Glutamatergic neuron (in vitro differentiated cells): ENCODE measurements around the gene INTS2. TPM values are rescaled to one million over a fixed set of nuclear protein-coding genes. Genes with fewer than 3 reads are reported as not detected.
"Not testable (repeated sequence)": the region's sequence is repeated elsewhere in the genome, so short reads cannot be mapped to it uniquely, and the experiment has no call there.

Experiments used
- DNase-seq: peaks from one replicate; pipeline ENCODE4 v3.0.0; 2022
- H3K27ac Mint-ChIP-seq: one replicate; pipeline ENCODE4 v1.8.0; 2020; ENCODE audit warnings: mild to moderate bottlenecking, mixed read lengths, inconsistent platforms; ENCODE audit not compliant: unreplicated experiment
- H3K27me3 Mint-ChIP-seq: one replicate; pipeline ENCODE4 v1.8.0; 2020; ENCODE audit warnings: mild to moderate bottlenecking, moderate library complexity, mixed read lengths, inconsistent platforms; ENCODE audit not compliant: unreplicated experiment
- H3K36me3 Mint-ChIP-seq: one replicate; pipeline ENCODE4 v1.8.0; 2020; ENCODE audit warnings: mild to moderate bottlenecking, mixed read lengths, inconsistent platforms; ENCODE audit not compliant: unreplicated experiment
- H3K4me1 Mint-ChIP-seq: one replicate; pipeline ENCODE4 v1.8.0; 2020; ENCODE audit warnings: mild to moderate bottlenecking, low read depth, mixed read lengths, inconsistent platforms; ENCODE audit not compliant: unreplicated experiment
- H3K4me3 Mint-ChIP-seq: one replicate; pipeline ENCODE4 v1.8.0; 2020; ENCODE audit warnings: mild to moderate bottlenecking, mixed read lengths, inconsistent platforms; ENCODE audit not compliant: unreplicated experiment
- H3K9me3 Mint-ChIP-seq: one replicate; pipeline ENCODE4 v1.8.0; 2020; ENCODE audit warnings: mild to moderate bottlenecking, moderate library complexity, mixed read lengths, inconsistent platforms; ENCODE audit not compliant: unreplicated experiment
- total RNA-seq: library from RNA; stranded (reverse); fragmentation: NEBNext Ultra II Directional; extraction: Animal tissue kit (Norgen Biotek cat#: 25700); gene quantifications from one replicate; pipeline ENCODE4 v1.2.1, GENCODE V29; 2021; ENCODE audit not compliant: unreplicated experiment
- TF ChIP-seq, protein P1 (sequence below): fragments of 200-600 bp; sonication (generic); IDR thresholded peaks from one replicate; pipeline ENCODE4 v1.5.0; 2021; ENCODE audit not compliant: partially characterized antibody, unreplicated experiment

Gene INTS2
- total RNA-seq, 1 donor from 2014 or later, result 16.9 TPM

- Mint-ChIP-seq H3K4me3 (peak overlapping the region; percentile 88), H3K27ac (no peak overlapping the region), H3K27me3 (no peaks in the 10 kb centered on the region), H3K36me3 (no peaks in the 10 kb centered on the region), H3K9me3 (no peaks in the 10 kb centered on the region), H3K4me1 (peaks cover 1% of the 10 kb centered on the region)
- no peak for DNase-seq
- TF ChIP-seq, protein P1, sequence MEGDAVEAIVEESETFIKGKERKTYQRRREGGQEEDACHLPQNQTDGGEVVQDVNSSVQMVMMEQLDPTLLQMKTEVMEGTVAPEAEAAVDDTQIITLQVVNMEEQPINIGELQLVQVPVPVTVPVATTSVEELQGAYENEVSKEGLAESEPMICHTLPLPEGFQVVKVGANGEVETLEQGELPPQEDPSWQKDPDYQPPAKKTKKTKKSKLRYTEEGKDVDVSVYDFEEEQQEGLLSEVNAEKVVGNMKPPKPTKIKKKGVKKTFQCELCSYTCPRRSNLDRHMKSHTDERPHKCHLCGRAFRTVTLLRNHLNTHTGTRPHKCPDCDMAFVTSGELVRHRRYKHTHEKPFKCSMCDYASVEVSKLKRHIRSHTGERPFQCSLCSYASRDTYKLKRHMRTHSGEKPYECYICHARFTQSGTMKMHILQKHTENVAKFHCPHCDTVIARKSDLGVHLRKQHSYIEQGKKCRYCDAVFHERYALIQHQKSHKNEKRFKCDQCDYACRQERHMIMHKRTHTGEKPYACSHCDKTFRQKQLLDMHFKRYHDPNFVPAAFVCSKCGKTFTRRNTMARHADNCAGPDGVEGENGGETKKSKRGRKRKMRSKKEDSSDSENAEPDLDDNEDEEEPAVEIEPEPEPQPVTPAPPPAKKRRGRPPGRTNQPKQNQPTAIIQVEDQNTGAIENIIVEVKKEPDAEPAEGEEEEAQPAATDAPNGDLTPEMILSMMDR, result no peak
These were observed 64.0 kb downstream of the INTS2 start for GRCh38 chr17:61863801-61864126.

DNA sequence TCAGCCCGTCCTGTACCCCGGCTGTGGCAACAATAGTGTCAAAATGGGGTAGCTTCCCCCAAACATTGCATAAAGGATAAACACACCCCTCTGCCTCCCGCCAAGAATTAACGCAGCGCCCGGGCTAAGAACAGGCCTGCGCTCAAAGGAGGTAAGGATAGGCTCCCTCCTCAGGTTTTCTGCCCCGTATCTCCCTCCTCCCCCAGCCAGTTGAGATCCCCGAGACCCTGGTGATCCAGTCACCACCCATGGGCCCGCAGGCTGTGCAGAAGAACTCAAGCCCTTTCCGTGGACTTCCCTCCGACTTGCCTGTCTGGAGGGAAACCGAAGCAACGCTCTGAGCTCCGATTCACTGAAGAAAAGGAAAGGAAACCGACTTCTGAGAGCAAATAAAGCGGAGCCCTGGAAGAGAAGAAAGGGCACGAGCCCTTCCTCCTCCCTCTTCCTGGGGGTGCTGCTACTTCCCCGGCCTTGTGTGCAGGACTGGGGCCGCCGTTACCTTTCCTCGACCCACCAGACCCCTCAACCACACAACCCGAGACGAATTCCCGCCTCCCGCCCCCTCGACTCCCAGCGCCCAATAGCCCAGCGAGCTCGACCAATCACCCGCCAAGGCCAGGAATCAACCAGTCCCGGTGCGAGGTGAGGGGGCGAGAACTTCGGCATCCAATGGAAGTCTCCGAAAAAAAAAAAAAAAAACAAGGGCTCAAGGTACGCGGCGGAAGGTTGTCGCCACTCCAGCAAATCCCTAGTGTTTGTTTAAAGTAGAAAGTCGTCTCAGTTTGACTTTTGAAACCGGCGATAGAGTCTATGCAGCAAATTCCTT, 64.6 kb downstream of the INTS2 start, which contains the start of gene BRIP1:
TSS of gene BRIP1 (minus strand) at position 554 of the 826 bp plus-strand sequence. CDS start 1,989 bp downstream, outside the sequence.
- no peaks in the 10 kb centered on the region for H3K36me3 Mint-ChIP-seq
- DNase-seq, result peak; percentile 92
- no peaks in the 10 kb centered on the region for H3K9me3 Mint-ChIP-seq

GRCh38 chr17:61862105-61862574, 65.6 kb downstream of the INTS2 start:
- H3K27ac Mint-ChIP-seq, result no peak overlapping the region
- DNase-seq, result no peak
- H3K4me1 Mint-ChIP-seq, result peaks cover 1% of the 10 kb centered on the region
- H3K27me3 Mint-ChIP-seq, result no peaks in the 10 kb centered on the region
- H3K36me3 Mint-ChIP-seq, result no peaks in the 10 kb centered on the region
- TF ChIP-seq, protein P1, result no peak
- H3K4me3 Mint-ChIP-seq, result peak overlapping the region; percentile 88
- no peaks in the 10 kb centered on the region for H3K9me3 Mint-ChIP-seq

More for the DNA sequence above, 64.6 kb downstream of the INTS2 start, which contains the start of gene BRIP1:
- Mint-ChIP-seq H3K4me3 (peak within 1 kb of the TSS; percentile 88), H3K4me1 (peaks cover 1% of the 10 kb centered on the region), H3K27me3 (no peaks in the 10 kb centered on the region), H3K27ac (peak within 1 kb of the TSS; percentile 43)
- TF ChIP-seq, protein P1, result no peak

- not testable (repeated sequence) for H3K27ac Mint-ChIP-seq, DNase-seq, H3K4me1 Mint-ChIP-seq, H3K4me3 Mint-ChIP-seq, H3K27me3 Mint-ChIP-seq, H3K36me3 Mint-ChIP-seq, H3K9me3 Mint-ChIP-seq
These were observed 67.4 kb downstream of the INTS2 start for GRCh38 chr17:61860397-61860796.

- TF ChIP-seq, protein P1, result no peak
- no peaks in the 10 kb centered on the region for H3K36me3 Mint-ChIP-seq
- H3K9me3 Mint-ChIP-seq, result no peaks in the 10 kb centered on the region
- peaks cover 4% of the 10 kb centered on the region for H3K27me3 Mint-ChIP-seq
- DNase-seq, result no peak
- H3K4me1 Mint-ChIP-seq, result no peaks in the 10 kb centered on the region
- no peak overlapping the region for H3K27ac Mint-ChIP-seq
- no peak overlapping the region for H3K4me3 Mint-ChIP-seq
These were observed 71.7 kb downstream of the INTS2 start for GRCh38 chr17:61856035-61856434.
